Fibroblast of villous mesenchyme (primary cell): ENCODE data around the gene SRRM3. TPM values are rescaled to one million over a fixed set of nuclear protein-coding genes. Genes with fewer than 3 reads are reported as not detected.
"Not testable (repeated sequence)": the region's sequence is repeated elsewhere in the genome, so short reads cannot be mapped to it uniquely, and the experiment has no call there.

Experiments
- DNase-seq: peaks from one replicate; pipeline ENCODE4 v3.0.0-alpha.2; 2010; ENCODE audit warnings: low read depth
- H3K4me3 ChIP-seq: 2 replicates; pipeline ENCODE4 v1.5.1; 2011; ENCODE audit warnings: low read depth, mild to moderate bottlenecking, low read length
- CTCF ChIP-seq: IDR thresholded peaks from 2 replicates; pipeline ENCODE4 v1.5.1; 2012; ENCODE audit warnings: low read depth, mild to moderate bottlenecking, low read length; ENCODE audit not compliant: insufficient read depth
- total RNA-seq: library from RNA; depleted of rRNA; stranded (reverse); fragments of >200 nt; gene quantifications from 2 replicates; pipeline ENCODE4 v1.2.3, GENCODE V29; 2012

The SRRM3 gene
- total RNA-seq, 1 donor = 0.43 TPM

- no peak for TF ChIP-seq CTCF
- H3K4me3 ChIP-seq = peak overlapping the region; percentile 53
- no peak for DNase-seq
Observed at GRCh38 chr7:76282344-76283253, 80.9 kb downstream of the SRRM3 start.

DNA sequence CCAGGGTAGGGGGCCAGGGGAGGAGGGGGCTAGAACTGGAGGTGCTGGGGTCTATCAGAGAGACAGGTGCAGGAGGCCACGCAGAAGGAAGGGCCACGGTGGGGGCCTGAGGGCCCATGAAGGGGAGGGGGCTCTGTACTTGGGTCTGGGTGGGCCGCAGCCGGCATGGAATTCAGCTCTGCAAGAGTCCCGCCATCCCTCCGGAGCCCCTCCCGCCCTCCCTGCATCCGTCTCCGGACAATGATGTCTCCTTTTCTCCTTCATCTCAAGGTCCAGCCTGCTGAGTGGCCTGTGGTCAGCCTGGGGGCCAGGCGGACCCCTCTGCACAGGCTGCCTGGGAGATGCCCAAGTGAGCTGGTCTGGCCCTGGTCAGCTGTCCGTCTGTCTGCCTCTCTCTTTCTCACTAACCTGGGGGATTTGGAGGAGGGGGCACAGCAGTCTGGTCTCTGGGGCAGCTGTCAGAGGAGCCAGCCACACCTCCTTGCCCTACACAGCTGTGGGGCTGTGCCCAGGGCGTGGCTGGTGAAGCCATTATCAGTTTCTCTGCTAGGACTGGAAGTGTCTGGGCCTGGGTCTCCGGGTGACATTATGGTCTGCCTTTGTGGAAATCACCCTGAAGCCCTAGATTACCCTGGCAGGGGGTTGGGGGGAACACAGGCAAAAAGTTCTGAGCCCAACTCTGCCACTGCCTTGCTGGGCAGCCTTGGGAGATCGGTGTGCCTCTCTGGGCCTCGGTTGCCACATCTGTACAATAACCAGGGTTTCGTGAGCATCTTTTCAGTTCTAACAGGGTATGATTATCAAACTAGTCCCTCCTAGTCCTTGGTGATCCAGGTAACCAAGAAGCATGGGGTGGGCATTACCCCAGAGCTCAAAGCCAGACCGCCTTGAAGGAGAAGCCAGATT lies 81.8 kb downstream of the SRRM3 start:
- no peak for TF ChIP-seq CTCF
- no peak for DNase-seq
- peak overlapping the region; percentile 53 for H3K4me3 ChIP-seq

DNA sequence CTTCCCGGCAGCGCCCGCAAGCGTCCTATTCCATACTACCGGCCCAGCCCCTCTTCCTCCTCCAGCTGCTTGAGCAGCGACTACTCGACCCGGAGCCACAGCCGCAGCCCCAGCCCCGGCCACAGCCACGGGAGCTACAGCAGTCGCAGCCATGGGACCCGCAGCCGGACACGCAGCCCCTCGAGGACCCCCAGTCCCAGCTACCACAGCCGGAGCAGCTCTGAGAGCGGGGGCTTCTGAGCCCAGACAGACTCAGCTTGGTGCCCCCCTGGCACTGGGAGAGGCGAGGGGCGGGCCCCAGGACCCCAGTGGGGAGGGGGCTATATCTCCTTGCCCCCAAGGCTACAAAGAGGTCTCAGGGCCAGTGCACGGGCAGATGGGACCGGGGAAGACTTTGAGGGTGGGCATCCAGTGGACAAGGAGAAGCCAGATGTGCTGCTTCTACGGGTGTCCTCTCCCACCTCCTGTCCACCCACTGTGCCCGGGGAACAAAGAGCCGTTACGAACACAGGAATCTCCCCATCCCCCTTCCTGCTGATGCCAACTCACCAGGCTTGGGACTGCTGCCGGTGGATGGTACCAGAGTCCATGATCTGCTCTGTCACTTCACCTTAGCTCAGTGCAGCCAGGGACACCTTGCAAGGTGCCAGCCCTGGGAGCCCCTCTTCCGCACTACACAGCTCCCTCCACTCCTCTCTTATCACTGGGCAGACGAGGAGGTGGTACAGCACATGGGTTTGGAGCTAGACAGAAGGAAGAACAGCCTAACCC lies 84.1 kb downstream of the SRRM3 start:
- DNase-seq = no peak
- H3K4me3 ChIP-seq = no peak overlapping the region
- no peak for TF ChIP-seq CTCF

DNA sequence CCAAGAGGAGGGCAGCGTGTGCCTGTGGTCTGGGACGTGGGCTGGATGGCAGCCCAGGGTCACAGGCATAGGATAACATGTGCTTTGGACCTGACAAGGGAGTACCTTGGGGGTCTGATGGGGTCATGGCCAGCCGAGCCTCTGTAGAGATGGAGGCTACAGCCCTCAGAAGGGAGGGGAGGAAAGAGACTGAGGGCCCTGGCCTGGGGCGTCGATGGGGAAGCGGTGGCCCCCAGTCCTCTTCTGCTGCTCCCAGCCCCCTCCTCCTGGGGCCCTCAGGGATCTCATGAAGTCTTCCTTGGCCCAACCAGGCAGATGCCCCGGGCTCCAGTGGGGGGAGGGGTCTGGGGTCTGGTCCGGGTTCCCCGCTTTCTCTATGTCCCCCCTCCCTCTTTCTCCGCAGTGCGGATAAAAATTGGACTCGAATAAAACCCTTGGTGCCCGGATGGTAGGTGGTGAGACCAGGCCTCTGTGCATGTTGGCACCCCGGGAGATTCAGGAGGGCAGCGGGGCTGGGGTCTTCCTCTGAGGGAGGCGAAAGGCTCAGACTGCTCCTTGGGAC lies 85.2 kb downstream of the SRRM3 start:
- no peak for DNase-seq
- no peak overlapping the region for H3K4me3 ChIP-seq
- no peak for TF ChIP-seq CTCF

DNA sequence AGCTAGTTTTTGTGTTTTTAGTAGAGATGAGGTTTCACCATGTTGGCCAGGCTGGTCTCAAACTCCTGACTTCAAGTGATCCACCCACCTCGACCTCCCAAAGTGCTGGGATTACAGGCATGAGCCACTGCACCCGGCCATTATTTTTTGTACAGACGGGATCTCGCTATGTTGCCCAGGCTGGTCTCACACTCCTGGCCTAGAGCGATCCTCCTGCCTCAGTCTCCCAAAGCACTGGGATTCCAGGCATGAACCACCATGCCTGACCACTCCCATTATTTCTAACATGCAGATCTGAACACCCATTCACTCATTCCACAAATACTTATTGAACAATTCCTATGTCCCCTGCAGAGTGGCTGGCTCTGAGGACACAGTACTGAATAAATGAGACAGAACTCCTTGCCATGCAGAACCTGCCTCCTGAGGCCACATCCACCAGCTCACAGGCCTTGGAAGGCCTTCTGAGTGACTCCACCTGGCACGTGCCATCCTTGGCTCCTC lies 89.2 kb downstream of the SRRM3 start:
- not testable (repeated sequence) for H3K4me3 ChIP-seq, DNase-seq

- peak; percentile 92 for TF ChIP-seq CTCF
- peak overlapping the region; percentile 32 for H3K4me3 ChIP-seq
- DNase-seq = peak; percentile 99
Observed at GRCh38 chr7:76291351-76292212, 89.9 kb downstream of the SRRM3 start.
